ENCODE results near the gene TARS3. TPM values are rescaled to one million over a fixed set of nuclear protein-coding genes. Genes with fewer than 3 reads are reported as not detected.

TARS3 gene
- total and polyA plus RNA-seq, 2 donors (not counting 1 experiment from before 2014, with no cell fraction given): 9.7 to 27.0 TPM

GRCh38 chr15:101641894-101642293 lies 82.4 kb downstream of the TARS3 start:
- no CpG with 5 or more reads among the region's 1 CpG for WGBS (ENCODE audit: insufficient coverage)
- TF ChIP-seq EZH2 (IDR thresholded peaks at IDR 0.05; ENCODE audit: borderline replicate concordance, insufficient read depth, low read depth, low read length, poor library complexity, severe bottlenecking): no peak
- TF ChIP-seq, protein P1, sequence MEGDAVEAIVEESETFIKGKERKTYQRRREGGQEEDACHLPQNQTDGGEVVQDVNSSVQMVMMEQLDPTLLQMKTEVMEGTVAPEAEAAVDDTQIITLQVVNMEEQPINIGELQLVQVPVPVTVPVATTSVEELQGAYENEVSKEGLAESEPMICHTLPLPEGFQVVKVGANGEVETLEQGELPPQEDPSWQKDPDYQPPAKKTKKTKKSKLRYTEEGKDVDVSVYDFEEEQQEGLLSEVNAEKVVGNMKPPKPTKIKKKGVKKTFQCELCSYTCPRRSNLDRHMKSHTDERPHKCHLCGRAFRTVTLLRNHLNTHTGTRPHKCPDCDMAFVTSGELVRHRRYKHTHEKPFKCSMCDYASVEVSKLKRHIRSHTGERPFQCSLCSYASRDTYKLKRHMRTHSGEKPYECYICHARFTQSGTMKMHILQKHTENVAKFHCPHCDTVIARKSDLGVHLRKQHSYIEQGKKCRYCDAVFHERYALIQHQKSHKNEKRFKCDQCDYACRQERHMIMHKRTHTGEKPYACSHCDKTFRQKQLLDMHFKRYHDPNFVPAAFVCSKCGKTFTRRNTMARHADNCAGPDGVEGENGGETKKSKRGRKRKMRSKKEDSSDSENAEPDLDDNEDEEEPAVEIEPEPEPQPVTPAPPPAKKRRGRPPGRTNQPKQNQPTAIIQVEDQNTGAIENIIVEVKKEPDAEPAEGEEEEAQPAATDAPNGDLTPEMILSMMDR (IDR thresholded peaks at IDR 0.05): no peak
- Histone ChIP-seq H3K4me1 (ENCODE audit: control insufficient read depth in 2 of 2, insufficient read depth in 2 of 2, low read length in 2 of 2) (peaks cover 18 to 19% of the 10 kb centered on the region in 2 donors), H3K79me2 (ENCODE audit: control insufficient read depth, insufficient read depth, low read length) (peaks cover 19% of the 10 kb centered on the region), H3K27ac (ENCODE audit: low read length in 2 of 2) (peak overlapping the region in 1 of 2 donors; percentile 43), H3K36me3 (replicated peaks in 1 of 2; ENCODE audit: control extremely low read depth in 1 of 2, control insufficient read depth in 1 of 2, extremely low read depth in 1 of 2, insufficient read depth in 2 of 2, low read length in 1 of 2) (peaks cover 0 to 60% of the 10 kb centered on the region in 2 experiments), H4K20me1 (ENCODE audit: control insufficient read depth, insufficient read depth, low read length, poor library complexity, severe bottlenecking) (peaks cover 24% of the 10 kb centered on the region), H3K4me2 (replicated peaks; ENCODE audit: low read depth, low read length, poor library complexity, severe bottlenecking) (peak overlapping the region; percentile 31), H3K27me3 (replicated peaks in 1 of 4; ENCODE audit: control extremely low read depth in 1 of 4, control insufficient read depth in 3 of 4, insufficient read depth in 4 of 4, low read length in 3 of 4) (no peaks in the 10 kb centered on the region), H3K9ac (ENCODE audit: low read length) (no peak overlapping the region), H3K4me3 (ENCODE audit: control extremely low read depth in 1 of 5, extremely low read depth in 1 of 5, insufficient read depth in 1 of 5, low read depth in 2 of 5, low read length in 4 of 5) (no peak overlapping the region), H3K9me3 (ENCODE audit: control extremely low read depth in 1 of 3, control insufficient read depth in 2 of 3, insufficient read depth in 1 of 3, low read length in 2 of 3) (no peaks in the 10 kb centered on the region), H2AFZ (ENCODE audit: insufficient read depth, low read depth, low read length, poor library complexity, severe bottlenecking) (no peak overlapping the region)
- H3K27ac Mint-ChIP-seq: peak overlapping the region; percentile 59
- intact Hi-C loops (cut with micrococcal nuclease): loop anchor here (1.0 to 5.0 kb wide), 4 partner anchors 10 to 625 kb away; partner anchors contain the start of gene TM2D3
- ChIA-PET CTCF (interaction anchor here (0.6 to 6.8 kb wide), 20 partner anchors 8 to 384 kb away, joined by 3 to 159 read pairs (median 4); partner anchors contain the start of genes SNRPA1 and TARS3), POLR2A (no interaction called here)
- no peak overlapping the region for H3K4me3 Mint-ChIP-seq
- DNase-seq (peak; percentile 50), ATAC-seq (ENCODE audit: low read depth) (peak; percentile 51)
- no peaks in the 10 kb centered on the region for H3K27me3 Mint-ChIP-seq
- H3K9me3 Mint-ChIP-seq (ENCODE audit: insufficient read depth): no peaks in the 10 kb centered on the region
- H3K4me1 Mint-ChIP-seq: peaks cover 18% of the 10 kb centered on the region

DNA sequence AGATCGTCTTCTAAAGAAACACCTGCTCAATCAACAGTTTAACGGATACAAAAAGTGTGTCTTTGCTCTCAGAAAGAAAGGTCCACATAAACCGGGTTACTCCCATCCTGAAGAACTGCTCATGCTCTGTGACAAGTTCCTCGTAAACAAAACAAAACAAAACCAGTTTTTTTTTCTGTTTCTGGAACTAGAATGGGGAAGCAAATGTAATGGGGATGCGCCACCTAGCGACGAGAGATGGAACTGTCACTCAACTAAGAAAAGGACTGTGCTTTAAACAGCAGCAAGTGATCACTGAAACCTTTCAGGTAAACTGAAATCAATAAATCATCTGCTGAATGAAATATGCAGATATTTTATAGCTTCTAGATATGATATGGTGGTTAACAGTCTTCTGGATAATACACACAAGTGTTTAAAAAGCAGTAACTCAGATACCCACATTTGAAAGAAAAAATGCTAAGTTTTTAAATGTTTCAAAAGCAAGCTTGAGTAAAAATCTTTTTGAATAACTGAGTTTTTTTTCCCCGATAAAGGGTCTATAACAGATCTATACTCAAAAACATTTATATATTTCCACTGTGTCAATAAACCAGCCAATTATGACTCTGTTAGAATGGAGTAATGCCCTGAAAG lies 83.0 kb downstream of the TARS3 start:
- Histone ChIP-seq H3K27ac (ENCODE audit: low read length in 2 of 2) (peak overlapping the region; percentile 37 to 53), H3K4me2 (replicated peaks; ENCODE audit: low read depth, low read length, poor library complexity, severe bottlenecking) (peak overlapping the region; percentile 41), H3K9ac (ENCODE audit: low read length) (no peak overlapping the region), H3K36me3 (replicated peaks in 1 of 2; ENCODE audit: control extremely low read depth in 1 of 2, control insufficient read depth in 1 of 2, extremely low read depth in 1 of 2, insufficient read depth in 2 of 2, low read length in 1 of 2) (peaks cover 0 to 54% of the 10 kb centered on the region in 2 experiments), H3K9me3 (ENCODE audit: control extremely low read depth in 1 of 3, control insufficient read depth in 2 of 3, insufficient read depth in 1 of 3, low read length in 2 of 3) (no peaks in the 10 kb centered on the region), H3K27me3 (replicated peaks in 1 of 4; ENCODE audit: control extremely low read depth in 1 of 4, control insufficient read depth in 3 of 4, insufficient read depth in 4 of 4, low read length in 3 of 4) (no peaks in the 10 kb centered on the region), H3K79me2 (ENCODE audit: control insufficient read depth, insufficient read depth, low read length) (peaks cover 15% of the 10 kb centered on the region), H3K4me1 (ENCODE audit: control insufficient read depth in 2 of 2, insufficient read depth in 2 of 2, low read length in 2 of 2) (peaks cover 18 to 19% of the 10 kb centered on the region in 2 donors), H2AFZ (ENCODE audit: insufficient read depth, low read depth, low read length, poor library complexity, severe bottlenecking) (peak overlapping the region; percentile 37), H3K4me3 (ENCODE audit: control extremely low read depth in 1 of 5, extremely low read depth in 1 of 5, insufficient read depth in 1 of 5, low read depth in 2 of 5, low read length in 4 of 5) (peak overlapping the region in 1 of 5 experiments; percentile 32), H4K20me1 (ENCODE audit: control insufficient read depth, insufficient read depth, low read length, poor library complexity, severe bottlenecking) (peaks cover 22% of the 10 kb centered on the region)
- Mint-ChIP-seq H3K27ac (peak overlapping the region; percentile 82), H3K27me3 (no peaks in the 10 kb centered on the region), H3K4me1 (peaks cover 18% of the 10 kb centered on the region), H3K4me3 (peak overlapping the region; percentile 33), H3K9me3 (ENCODE audit: insufficient read depth) (no peaks in the 10 kb centered on the region)
- ATAC-seq (ENCODE audit: low read depth): peak; percentile 73
- ChIA-PET CTCF (interaction anchor here (0.6 to 6.8 kb wide), 25 partner anchors 9 to 383 kb away, joined by 3 to 159 read pairs (median 4); partner anchors contain the start of genes SNRPA1 and TARS3), POLR2A (no interaction called here)
- DNase-seq: peak; percentile 86
- 25% methylated on average over 4 of the region's 8 CpGs for WGBS (ENCODE audit: insufficient coverage)
- TF ChIP-seq, protein P1 (IDR thresholded peaks at IDR 0.05): peak; percentile 93
- TF ChIP-seq EZH2 (IDR thresholded peaks at IDR 0.05; ENCODE audit: borderline replicate concordance, insufficient read depth, low read depth, low read length, poor library complexity, severe bottlenecking): no peak
- intact Hi-C loops (cut with micrococcal nuclease): loop anchor here (1.0 to 5.0 kb wide), 4 partner anchors 11 to 624 kb away; partner anchors contain the start of gene TM2D3
